Measurements from ENCODE around the gene DAPK1. TPM values are rescaled to one million over a fixed set of nuclear protein-coding genes. Genes with fewer than 3 reads are reported as not detected.

The DAPK1 gene
- total RNA-seq, 1 donor from 2014 or later = 35.1 TPM

DNA sequence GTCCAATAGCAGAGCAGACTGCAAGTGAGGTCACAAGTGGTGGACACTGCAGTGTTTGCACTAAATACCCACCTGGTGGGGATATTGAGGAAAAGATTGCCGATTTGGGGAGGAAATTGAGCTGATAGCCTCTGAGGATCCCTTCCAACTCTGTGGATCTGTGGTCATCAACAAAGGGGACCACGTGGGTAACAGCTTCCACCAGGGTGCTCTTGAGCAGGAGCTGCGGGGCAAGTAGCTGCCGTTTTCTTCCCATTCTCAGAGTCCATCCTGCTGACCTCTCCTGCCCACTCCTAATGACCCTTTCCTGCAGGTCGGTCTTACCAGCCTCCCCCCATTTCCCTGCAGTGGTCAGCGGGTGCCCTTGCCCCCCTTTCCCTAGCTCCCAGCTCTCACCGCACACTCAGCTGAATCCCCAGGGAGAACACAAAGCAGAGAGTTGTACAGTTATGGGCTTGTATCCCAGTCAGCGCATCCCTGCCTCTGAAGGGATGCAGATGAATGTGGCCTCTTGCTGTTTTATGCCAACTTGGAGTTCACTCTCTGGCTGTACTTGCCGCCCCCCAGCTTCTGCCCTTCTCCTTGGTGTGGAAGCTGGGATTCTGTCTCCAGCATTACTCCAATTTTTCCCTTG, 18.0 kb downstream of the DAPK1 start:
- Histone ChIP-seq H3K4me1 (ENCODE audit: insufficient read depth, low read length) (no peaks in the 10 kb centered on the region), H3K9me3 (ENCODE audit: insufficient read depth, low read depth, low read length) (no peaks in the 10 kb centered on the region), H3K27me3 (ENCODE audit: insufficient read depth, low read length) (peaks cover 3% of the 10 kb centered on the region), H3K4me3 (ENCODE audit: insufficient read depth, low read depth, low read length) (no peak overlapping the region), H3K9ac (ENCODE audit: low read length) (no peak overlapping the region), H3K36me3 (ENCODE audit: insufficient read depth, low read length) (no peaks in the 10 kb centered on the region), H2AFZ (ENCODE audit: low read depth, low read length) (no peak overlapping the region), H3K4me2 (ENCODE audit: low read length) (no peak overlapping the region), H3K79me2 (ENCODE audit: insufficient read depth, low read length) (no peaks in the 10 kb centered on the region), H3K27ac (ENCODE audit: low read depth, low read length) (no peak overlapping the region), H4K20me1 (ENCODE audit: insufficient read depth, low read length) (no peaks in the 10 kb centered on the region)
- Mint-ChIP-seq H3K27ac (ENCODE audit: unreplicated experiment) (peak overlapping the region; percentile 82), H3K27me3 (ENCODE audit: low read depth, unreplicated experiment) (no peaks in the 10 kb centered on the region), H3K4me3 (ENCODE audit: unreplicated experiment) (no peak overlapping the region), H3K9me3 (ENCODE audit: unreplicated experiment) (peaks cover 3% of the 10 kb centered on the region), H3K4me1 (ENCODE audit: low read depth, unreplicated experiment) (peaks cover 23% of the 10 kb centered on the region), H3K36me3 (ENCODE audit: low read depth, unreplicated experiment) (peaks cover 8% of the 10 kb centered on the region)
- FAIRE-seq (no peak), DNase-seq (ENCODE audit: low read depth) (no peak)
- TF ChIP-seq EZH2 (IDR thresholded peaks at IDR 0.05; ENCODE audit: insufficient read depth, low read length) = no peak
- TF ChIP-seq, protein P1, sequence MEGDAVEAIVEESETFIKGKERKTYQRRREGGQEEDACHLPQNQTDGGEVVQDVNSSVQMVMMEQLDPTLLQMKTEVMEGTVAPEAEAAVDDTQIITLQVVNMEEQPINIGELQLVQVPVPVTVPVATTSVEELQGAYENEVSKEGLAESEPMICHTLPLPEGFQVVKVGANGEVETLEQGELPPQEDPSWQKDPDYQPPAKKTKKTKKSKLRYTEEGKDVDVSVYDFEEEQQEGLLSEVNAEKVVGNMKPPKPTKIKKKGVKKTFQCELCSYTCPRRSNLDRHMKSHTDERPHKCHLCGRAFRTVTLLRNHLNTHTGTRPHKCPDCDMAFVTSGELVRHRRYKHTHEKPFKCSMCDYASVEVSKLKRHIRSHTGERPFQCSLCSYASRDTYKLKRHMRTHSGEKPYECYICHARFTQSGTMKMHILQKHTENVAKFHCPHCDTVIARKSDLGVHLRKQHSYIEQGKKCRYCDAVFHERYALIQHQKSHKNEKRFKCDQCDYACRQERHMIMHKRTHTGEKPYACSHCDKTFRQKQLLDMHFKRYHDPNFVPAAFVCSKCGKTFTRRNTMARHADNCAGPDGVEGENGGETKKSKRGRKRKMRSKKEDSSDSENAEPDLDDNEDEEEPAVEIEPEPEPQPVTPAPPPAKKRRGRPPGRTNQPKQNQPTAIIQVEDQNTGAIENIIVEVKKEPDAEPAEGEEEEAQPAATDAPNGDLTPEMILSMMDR (IDR thresholded peaks at IDR 0.05; ENCODE audit: insufficient read depth, low read depth, low read length) = no peak

DNA sequence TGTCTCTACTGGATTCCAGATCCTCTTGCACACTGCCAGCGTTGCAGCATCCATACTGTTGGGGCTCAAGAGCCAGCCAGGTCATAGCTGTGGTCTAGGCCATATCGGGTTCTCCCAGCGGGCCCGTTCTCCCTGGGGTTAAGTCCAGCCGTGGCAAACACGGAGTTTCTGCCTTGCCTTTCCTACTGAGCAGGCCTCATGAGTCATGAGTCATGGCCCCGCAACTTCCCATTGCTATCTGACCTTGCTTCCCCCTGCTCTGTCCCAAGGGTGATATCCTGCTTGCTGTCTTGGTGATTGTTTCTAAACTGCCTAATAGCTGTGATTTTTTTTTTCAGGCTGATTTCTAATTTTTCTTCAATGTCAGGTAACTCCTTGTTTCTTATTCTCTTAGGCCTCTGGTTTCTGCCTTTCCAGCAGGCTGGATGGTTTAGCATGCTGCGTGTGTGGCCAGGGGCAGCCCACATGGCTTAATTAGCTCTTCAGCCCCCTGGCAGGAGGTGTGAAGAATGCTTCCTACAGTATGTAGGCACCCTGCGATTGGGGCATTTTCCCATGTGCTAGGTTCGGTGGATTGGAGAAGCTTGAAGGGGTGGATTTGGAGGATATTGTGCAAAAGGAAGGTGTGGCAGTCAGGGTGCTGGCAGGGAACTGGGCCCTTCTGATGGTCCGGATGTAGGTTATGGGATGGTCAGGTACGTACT, 18.7 kb downstream of the DAPK1 start:
- no peaks in the 10 kb centered on the region for H3K27me3 Mint-ChIP-seq (ENCODE audit: low read depth, unreplicated experiment)
- Histone ChIP-seq H3K4me1 (ENCODE audit: insufficient read depth, low read length) (no peaks in the 10 kb centered on the region), H3K79me2 (ENCODE audit: insufficient read depth, low read length) (no peaks in the 10 kb centered on the region), H2AFZ (ENCODE audit: low read depth, low read length) (no peak overlapping the region), H3K4me2 (ENCODE audit: low read length) (no peak overlapping the region), H3K27me3 (ENCODE audit: insufficient read depth, low read length) (peaks cover 3% of the 10 kb centered on the region), H3K36me3 (ENCODE audit: insufficient read depth, low read length) (no peaks in the 10 kb centered on the region), H3K27ac (ENCODE audit: low read depth, low read length) (no peak overlapping the region), H3K9me3 (ENCODE audit: insufficient read depth, low read depth, low read length) (no peaks in the 10 kb centered on the region), H4K20me1 (ENCODE audit: insufficient read depth, low read length) (no peaks in the 10 kb centered on the region), H3K9ac (ENCODE audit: low read length) (no peak overlapping the region), H3K4me3 (ENCODE audit: insufficient read depth, low read depth, low read length) (no peak overlapping the region)
- TF ChIP-seq, protein P1 (IDR thresholded peaks at IDR 0.05; ENCODE audit: insufficient read depth, low read depth, low read length) = no peak
- no peak for TF ChIP-seq EZH2 (IDR thresholded peaks at IDR 0.05; ENCODE audit: insufficient read depth, low read length)
- H3K27ac Mint-ChIP-seq (ENCODE audit: unreplicated experiment) = peak overlapping the region; percentile 82
- H3K9me3 Mint-ChIP-seq (ENCODE audit: unreplicated experiment) = peaks cover 3% of the 10 kb centered on the region
- H3K4me1 Mint-ChIP-seq (ENCODE audit: low read depth, unreplicated experiment) = peaks cover 25% of the 10 kb centered on the region
- H3K36me3 Mint-ChIP-seq (ENCODE audit: low read depth, unreplicated experiment) = peaks cover 8% of the 10 kb centered on the region
- no peak overlapping the region for H3K4me3 Mint-ChIP-seq (ENCODE audit: unreplicated experiment)
- FAIRE-seq = no peak
- peak; percentile 36 for DNase-seq (ENCODE audit: low read depth)

DNA sequence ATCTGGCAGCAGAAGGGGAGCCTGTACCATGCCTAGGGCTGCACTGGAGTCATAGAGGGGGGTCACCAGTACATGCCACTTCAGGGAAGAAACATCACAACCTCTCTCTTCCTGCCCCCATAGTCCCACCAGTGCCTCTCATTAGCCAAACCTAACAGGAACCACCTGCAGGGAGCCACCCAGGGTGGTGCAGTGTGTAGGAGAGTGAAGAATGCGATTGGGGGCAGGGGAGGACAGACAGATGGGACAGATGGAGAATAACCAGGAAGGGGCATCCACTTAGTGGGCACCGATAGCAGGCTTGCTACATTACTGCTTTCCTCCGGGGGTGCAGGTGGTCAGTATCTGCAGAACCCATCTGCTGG, 19.2 kb downstream of the DAPK1 start:
- no peaks in the 10 kb centered on the region for H3K36me3 ChIP-seq (ENCODE audit: insufficient read depth, low read length)
- no peaks in the 10 kb centered on the region for H3K27me3 Mint-ChIP-seq (ENCODE audit: low read depth, unreplicated experiment)
- H3K4me1 ChIP-seq (ENCODE audit: insufficient read depth, low read length) = no peaks in the 10 kb centered on the region
- no peak overlapping the region for H2AFZ ChIP-seq (ENCODE audit: low read depth, low read length)
- H3K9ac ChIP-seq (ENCODE audit: low read length) = no peak overlapping the region
- H4K20me1 ChIP-seq (ENCODE audit: insufficient read depth, low read length) = no peaks in the 10 kb centered on the region
- no peaks in the 10 kb centered on the region for H3K79me2 ChIP-seq (ENCODE audit: insufficient read depth, low read length)
- H3K4me2 ChIP-seq (ENCODE audit: low read length) = no peak overlapping the region
- no peak overlapping the region for H3K27ac Mint-ChIP-seq (ENCODE audit: unreplicated experiment)
- H3K4me1 Mint-ChIP-seq (ENCODE audit: low read depth, unreplicated experiment) = peaks cover 25% of the 10 kb centered on the region
- peaks cover 3% of the 10 kb centered on the region for H3K27me3 ChIP-seq (ENCODE audit: insufficient read depth, low read length)
- H3K27ac ChIP-seq (ENCODE audit: low read depth, low read length) = no peak overlapping the region
- no peak overlapping the region for H3K4me3 Mint-ChIP-seq (ENCODE audit: unreplicated experiment)
- peaks cover 7% of the 10 kb centered on the region for H3K36me3 Mint-ChIP-seq (ENCODE audit: low read depth, unreplicated experiment)
- TF ChIP-seq EZH2 (IDR thresholded peaks at IDR 0.05; ENCODE audit: insufficient read depth, low read length) = no peak
- TF ChIP-seq, protein P1 (IDR thresholded peaks at IDR 0.05; ENCODE audit: insufficient read depth, low read depth, low read length) = no peak
- FAIRE-seq (no peak), DNase-seq (ENCODE audit: low read depth) (no peak)
- H3K9me3 ChIP-seq (ENCODE audit: insufficient read depth, low read depth, low read length) = no peaks in the 10 kb centered on the region
- peaks cover 3% of the 10 kb centered on the region for H3K9me3 Mint-ChIP-seq (ENCODE audit: unreplicated experiment)
- H3K4me3 ChIP-seq (ENCODE audit: insufficient read depth, low read depth, low read length) = no peak overlapping the region
